ENCODE results near the gene TSPAN13. TPM values are rescaled to one million over a fixed set of nuclear protein-coding genes. Genes with fewer than 3 reads are reported as not detected.

The TSPAN13 gene
- total and polyA plus RNA-seq, 2 of the 8 experiments (the other 6 are each of a cell fraction or from before 2014, with no cell fraction given), result 15.3 to 28.1 TPM

DNA sequence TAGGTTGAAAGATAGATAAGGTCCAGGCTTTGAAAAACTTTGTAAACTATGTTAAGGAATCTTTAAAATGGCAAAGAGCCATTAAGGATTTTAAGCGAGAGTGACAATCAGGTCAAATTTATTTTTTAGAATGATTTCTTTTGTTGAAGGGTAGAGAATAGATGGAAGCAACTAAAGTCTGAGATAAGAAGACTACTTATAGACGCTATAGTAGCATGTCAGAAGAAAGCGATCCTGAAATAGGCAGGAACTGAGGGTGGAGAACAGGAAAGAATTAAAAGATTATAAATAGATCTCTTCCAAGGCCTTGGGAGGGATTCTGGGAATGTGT, 13.0 kb upstream of the TSPAN13 start:
- no peak overlapping the region for H2AFZ ChIP-seq (ENCODE audit: low read length)
- 84% methylated on average over 3 of the region's 3 CpGs; no CpG with 5 or more reads in 1 of the 2 experiments for WGBS, 2 experiments (ENCODE audit: extremely low coverage in 1 of 2, insufficient coverage in 1 of 2, insufficient read length in 1 of 2, insufficient replicate concordance in 2 of 2, low coverage in 1 of 2, low lambda C conversion rate in 2 of 2, missing lambda C conversion rate in 1 of 2)

More for the DNA sequence above, 13.0 kb upstream of the TSPAN13 start:
- Histone ChIP-seq H3K4ac (replicated peaks; ENCODE audit: insufficient read length, low read depth, low read length) (no peak overlapping the region), H3K23me2 (ENCODE audit: low read depth, low read length) (no peaks in the 10 kb centered on the region), H2BK120ac (replicated peaks; ENCODE audit: low read depth, low read length) (no peak overlapping the region), H2BK20ac (ENCODE audit: low read length) (no peak overlapping the region), H3K4me1 (replicated peaks in 1 of 4; ENCODE audit: control insufficient read depth in 3 of 4, insufficient read depth in 4 of 4, low read length in 3 of 4) (peaks cover 0 to 14% (median 7%) of the 10 kb centered on the region in 4 experiments; a peak in 5 of 7 replicates), H2BK12ac (ENCODE audit: low read depth, low read length) (no peak overlapping the region), H3K27ac (ENCODE audit: low read depth, low read length) (no peak overlapping the region), H3K27me3 (replicated peaks in 1 of 4; ENCODE audit: control insufficient read depth in 3 of 4, extremely low read depth in 1 of 4, insufficient read depth in 3 of 4, low read length in 3 of 4) (no peaks in the 10 kb centered on the region), H3K9me3 (ENCODE audit: insufficient read depth in 2 of 2, low read depth in 1 of 2, low read length in 1 of 2) (no peaks in the 10 kb centered on the region), H3K14ac (ENCODE audit: insufficient read length) (no peak overlapping the region), H3K79me2 (ENCODE audit: control insufficient read depth in 1 of 2, insufficient read depth in 2 of 2, low read length in 2 of 2) (no peaks in the 10 kb centered on the region), H3K56ac (replicated peaks; ENCODE audit: insufficient read length, low read depth, low read length) (no peak overlapping the region), H3K4me3 (ENCODE audit: extremely low read depth in 1 of 4, insufficient read depth in 2 of 4, low read depth in 3 of 4, low read length in 4 of 4) (no peak overlapping the region), H4K8ac (ENCODE audit: extremely low read depth, insufficient read depth, low read length) (no peak overlapping the region), H2BK5ac (ENCODE audit: low read depth, low read length) (no peak overlapping the region), H3K23ac (ENCODE audit: insufficient read length) (no peak overlapping the region), H3K79me1 (ENCODE audit: low read depth, low read length) (no peaks in the 10 kb centered on the region), H3K4me2 (ENCODE audit: insufficient read depth in 1 of 2, low read depth in 2 of 2, low read length in 2 of 2) (no peak overlapping the region), H3K18ac (ENCODE audit: extremely low read depth, low read length) (no peak overlapping the region), H4K20me1 (replicated peaks in 1 of 2; ENCODE audit: control insufficient read depth in 1 of 2, insufficient read depth in 2 of 2, low read length in 2 of 2) (peaks cover 0 to 2% of the 10 kb centered on the region in 2 experiments), H2BK15ac (ENCODE audit: low read length) (no peak overlapping the region), H4K91ac (replicated peaks; ENCODE audit: insufficient read length, low read length) (no peak overlapping the region), H4K5ac (ENCODE audit: insufficient read length, low read depth, low read length) (no peak overlapping the region), H3K9ac (replicated peaks in 1 of 4; ENCODE audit: extremely low read depth in 1 of 4, low read depth in 3 of 4, low read length in 3 of 4) (no peak overlapping the region), H3K36me3 (ENCODE audit: control insufficient read depth in 2 of 4, insufficient read depth in 4 of 4, low read length in 3 of 4) (no peaks in the 10 kb centered on the region), H2AK5ac (ENCODE audit: low read depth, low read length) (no peak overlapping the region)
- no peak for DNase-seq (ENCODE audit: low read depth in 1 of 2, low spot score in 2 of 2)
- no peak for TF ChIP-seq BRCA1 (IDR thresholded peaks at IDR 0.05; ENCODE audit: low read depth, low read length)
- no peak for TF ChIP-seq KDM1A (IDR thresholded peaks at IDR 0.05; ENCODE audit: borderline replicate concordance, low read length)
- no peak for TF ChIP-seq RAD21 (IDR thresholded peaks at IDR 0.05 in 1 of 2, conservative IDR thresholded peaks at IDR 0.05 in 1 of 2; ENCODE audit: low read depth in 2 of 2, low read length in 2 of 2)
- TF ChIP-seq BACH1 (IDR thresholded peaks at IDR 0.05; ENCODE audit: low read length), result no peak
- ChIA-PET CTCF (ENCODE audit: partially characterized antibody) (no interaction called here), POLR2A (ENCODE audit: partially characterized antibody) (no interaction called here)
- no peak for FAIRE-seq
